Measurements from ENCODE around the gene ITPRIPL2.

GRCh38 chr16:19148189-19148588 is 34.4 kb downstream of the ITPRIPL2 start:
- no peak for TF ChIP-seq CTCF (conservative IDR thresholded peaks at IDR 0.05; ENCODE audit: low read depth, low read length)
- no peak for TF ChIP-seq EZH2 (IDR thresholded peaks at IDR 0.05; ENCODE audit: low read length, unreplicated experiment)
- no peak for TF ChIP-seq EZH2phosphoT487 (IDR thresholded peaks at IDR 0.05; ENCODE audit: borderline replicate concordance, low read length)
